AG08395 (cell line): ENCODE results near the gene DOCK9.
A peak's percentile ranks its signal among the peaks of the same experiment; 100 is the strongest.

Source experiments
- DNase-seq: peaks from one replicate; pipeline ENCODE4 v3.0.0; 2012; ENCODE audit warnings: mixed read lengths, low spot score

The DOCK9 gene

DNA sequence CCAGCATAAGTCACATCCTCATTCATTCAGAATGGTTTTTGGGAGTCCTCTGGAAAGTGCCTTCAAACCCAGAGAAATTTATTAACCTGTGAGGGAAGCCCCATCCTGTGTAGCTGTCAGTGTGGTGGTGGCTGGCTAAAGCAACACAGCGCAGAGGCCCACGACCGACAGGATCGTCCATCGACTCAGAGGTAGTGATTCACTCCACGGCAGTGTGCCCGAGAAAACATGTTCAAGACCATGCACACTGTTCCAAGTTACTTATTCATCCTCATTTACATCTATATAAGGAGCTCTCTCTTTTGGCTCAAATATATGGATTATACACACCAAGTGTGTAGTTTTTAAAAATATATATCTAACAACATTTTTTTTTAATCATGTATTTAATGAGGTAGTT, 129.1 kb downstream of the DOCK9 start:
- DNase-seq: no peak

DNA sequence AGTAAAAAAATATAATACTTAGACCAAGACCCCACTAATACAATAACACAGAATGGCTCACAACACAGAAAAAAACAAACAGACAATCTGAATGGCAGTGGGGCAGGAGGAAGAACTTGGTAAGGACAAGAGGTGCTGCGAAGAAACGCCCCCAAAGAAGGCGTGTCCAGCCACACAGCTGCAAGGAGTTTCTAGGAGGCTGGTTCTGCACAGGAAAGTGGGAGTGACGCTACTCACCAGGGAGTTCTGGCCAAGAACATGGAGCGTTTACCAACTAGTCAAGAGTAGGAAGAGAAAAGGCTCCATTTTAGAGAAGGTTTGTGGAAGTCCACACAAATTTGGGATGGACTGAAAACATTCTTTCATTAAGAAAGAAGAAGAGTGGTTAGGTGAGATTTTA, 130.1 kb downstream of the DOCK9 start:
- no peak for DNase-seq

DNA sequence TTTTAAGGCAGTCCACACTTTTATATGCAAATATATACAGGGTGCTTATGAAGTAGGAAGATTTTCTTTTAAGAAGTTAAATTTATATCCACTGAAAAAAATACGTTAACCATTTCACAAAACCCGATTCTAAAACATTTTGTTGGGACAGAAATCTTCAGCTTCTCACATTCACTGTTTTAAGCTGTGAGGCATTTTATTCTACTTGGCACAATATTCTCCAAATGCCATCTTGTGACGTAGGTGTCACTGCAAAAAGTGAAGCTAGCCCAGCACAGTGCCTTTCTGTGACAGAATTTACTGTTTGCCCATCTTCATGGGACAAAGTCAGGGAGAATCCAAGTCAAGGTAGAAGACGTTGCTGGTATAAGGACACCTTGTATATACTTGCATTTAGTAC, 130.9 kb downstream of the DOCK9 start:
- no peak for DNase-seq

DNA sequence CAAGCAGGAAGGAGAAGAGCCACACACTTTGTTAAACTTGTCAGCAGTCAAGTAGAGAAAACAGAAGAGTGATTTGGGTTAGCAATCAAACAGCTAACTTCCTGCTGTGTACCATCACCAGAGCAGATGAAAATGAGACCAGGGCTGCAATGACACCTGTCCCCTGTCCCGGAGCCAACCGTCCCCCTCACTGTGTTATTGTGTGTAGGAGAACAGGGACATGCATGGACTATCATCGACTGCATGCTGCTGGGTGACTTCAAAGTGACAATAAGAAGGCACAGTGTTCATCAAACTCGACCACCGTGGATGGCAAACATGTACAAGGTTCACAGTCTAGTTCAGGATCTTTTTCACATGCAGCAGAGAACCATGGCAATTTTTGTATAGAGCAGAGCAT, 131.3 kb downstream of the DOCK9 start:
- no peak for DNase-seq

DNA sequence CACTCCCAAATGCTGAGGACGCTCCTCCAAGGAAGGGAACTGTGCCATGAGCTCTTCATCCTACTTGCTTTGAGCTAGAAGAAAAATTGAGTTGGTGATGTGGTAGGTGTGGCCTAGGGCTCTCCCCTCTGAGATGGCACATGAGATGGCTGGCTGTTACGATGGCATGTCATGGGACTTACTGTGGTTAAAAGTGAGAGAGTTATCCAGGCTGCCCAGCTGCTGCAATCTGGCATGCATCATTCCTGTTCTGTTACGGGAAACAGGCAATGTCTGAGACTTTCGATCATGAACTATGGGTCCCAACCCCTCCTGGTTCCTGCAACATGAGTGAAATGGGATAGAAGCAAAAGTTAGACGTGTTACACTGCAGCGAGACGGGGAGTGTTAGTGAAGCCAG, 132.1 kb downstream of the DOCK9 start:
- DNase-seq: no peak

DNA sequence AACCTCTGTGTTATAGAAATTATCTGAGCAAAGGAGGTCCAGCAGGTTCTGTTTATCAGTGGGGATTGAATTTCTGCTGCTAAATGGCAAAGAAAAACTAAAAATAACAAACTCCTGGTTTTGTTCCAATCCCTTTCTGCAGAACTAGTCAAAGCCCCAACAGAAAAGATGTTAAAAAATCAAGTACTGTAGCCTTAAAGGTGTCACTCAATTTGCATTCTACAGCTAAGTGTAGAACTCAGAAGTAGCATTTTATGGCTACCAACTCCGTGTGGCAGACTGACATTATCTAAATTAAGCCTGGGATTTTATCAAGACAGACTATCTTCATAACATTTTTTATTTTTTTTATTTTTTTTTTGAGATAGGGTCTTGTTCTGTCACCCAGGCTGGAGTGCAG, 133.8 kb downstream of the DOCK9 start:
- DNase-seq: no peak

DNA sequence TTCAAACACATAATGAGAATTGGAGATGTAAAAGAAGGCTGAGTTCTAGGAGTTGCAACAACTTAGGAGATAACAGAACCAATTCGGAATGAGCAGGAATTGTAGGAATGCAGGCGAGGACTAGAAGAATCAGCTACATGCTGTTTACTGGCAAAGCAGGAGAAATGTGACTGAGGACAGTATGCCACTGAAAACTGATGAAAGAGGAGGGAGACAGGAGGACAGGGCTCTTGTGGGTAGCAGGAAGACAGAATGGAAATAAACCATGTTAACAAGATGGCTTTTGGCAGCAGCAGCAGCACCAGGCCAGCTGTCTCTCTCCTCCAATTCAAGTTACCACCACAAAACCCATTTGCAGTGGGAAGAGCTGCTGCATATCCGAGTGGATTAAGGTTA, 134.4 kb downstream of the DOCK9 start:
- no peak for DNase-seq

DNA sequence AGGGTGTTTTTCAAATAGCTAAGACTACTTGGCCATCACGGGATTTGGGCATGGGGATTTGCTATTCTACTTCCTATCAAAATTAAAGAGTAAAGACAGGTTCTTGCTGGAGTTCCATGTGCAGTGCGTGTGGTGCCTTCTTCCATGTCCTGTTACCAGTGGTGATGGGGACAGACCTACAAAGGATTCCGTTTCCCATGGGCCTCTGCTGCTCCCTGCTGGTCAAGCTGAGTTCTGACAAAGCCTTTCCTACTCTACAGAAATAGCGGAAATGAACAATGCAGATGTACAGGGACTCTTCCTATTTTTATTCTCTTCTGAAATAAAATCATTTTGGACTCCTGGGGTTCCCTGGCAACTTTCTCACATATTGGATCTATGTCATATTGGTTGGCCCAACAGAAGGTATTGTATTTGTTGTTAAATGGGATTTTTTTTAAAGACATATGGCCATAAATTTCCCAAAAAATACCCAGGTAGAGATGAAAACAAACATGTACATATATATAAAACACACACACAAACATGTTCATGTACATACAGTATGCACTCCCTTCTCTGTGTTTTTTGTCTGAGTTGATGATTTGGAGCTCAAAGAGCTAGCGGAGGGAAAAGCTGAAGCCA, 134.9 kb downstream of the DOCK9 start:
- peak; percentile 79 for DNase-seq

DNA sequence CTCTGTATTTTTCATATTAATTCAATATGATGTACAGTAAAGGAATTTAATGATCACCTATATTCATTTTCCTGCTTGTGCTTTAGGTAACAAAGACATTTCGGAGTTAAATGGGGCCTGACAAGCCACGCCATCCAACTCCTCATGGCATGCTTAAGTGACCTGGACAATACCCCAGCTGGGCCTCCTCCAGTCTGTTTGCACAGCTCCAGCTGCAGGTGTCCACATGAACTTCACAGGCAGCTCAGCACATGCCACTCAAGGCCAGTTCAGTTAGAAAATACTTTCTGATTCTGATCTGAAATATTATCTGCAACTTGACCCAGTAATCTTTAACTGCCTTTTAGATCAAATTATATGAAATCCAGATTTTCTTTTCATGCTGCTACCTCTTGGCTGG, 135.8 kb downstream of the DOCK9 start:
- DNase-seq: no peak

DNA sequence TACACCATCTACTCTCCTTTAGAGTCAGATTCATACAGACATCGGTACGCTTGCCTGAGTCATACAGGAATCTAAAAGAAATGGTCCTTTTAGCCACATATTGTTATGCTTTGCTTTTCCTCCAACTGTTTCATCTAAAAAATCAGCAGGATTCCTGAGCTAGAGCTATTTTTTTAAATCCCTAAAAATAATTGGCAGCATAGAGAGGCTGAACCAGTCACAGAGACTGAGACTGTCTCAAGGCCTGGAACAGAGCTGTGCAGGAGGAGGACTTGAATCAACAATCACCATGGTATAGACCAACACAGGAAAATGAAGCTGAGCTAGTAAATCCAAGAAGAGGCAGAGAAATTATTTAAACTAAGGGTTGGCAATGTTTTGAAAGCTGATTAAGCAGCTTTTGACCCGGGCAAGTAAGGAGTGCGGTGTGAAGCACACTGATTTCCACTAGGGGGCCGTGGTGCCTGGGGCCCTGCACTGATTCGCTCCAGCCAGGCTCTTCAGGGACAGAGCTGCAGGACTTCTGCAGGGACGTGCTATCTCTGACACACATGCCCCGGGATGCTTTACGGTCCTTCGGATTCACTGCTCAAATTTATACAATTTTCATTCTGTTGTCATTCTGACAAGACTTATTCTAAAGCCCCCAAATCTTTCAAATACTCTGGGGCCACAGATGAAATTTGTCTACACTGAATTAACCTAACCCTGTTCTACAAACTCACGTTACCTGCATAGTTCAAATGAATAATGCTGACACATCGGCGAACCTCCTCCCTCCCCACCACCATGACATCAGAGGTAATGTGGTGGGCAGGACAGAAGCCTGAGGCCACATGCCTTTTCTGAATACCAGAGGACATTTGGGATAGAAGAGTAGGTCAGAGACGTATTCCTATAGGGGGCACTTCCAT, 137.8 kb downstream of the DOCK9 start:
- DNase-seq: peak; percentile 87

DNA sequence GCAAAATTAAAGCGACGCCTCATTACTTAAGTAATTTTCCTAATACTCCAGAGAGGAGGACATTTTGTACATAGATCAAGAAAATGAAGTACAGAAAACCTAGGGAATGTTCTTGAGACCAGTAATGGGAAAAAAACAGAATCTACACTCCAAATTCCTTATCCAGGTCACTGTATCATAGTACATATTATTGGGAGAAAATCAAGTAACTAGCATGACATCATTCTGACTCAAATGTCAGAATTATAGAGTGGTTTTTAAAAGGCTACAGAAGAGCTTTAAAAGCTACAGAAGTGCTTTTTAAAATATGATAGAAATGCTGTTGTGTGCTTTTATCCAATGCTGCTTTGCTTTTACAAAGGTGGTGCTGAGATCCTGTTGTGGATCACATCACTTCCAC, 139.1 kb downstream of the DOCK9 start:
- DNase-seq: peak; percentile 17

DNA sequence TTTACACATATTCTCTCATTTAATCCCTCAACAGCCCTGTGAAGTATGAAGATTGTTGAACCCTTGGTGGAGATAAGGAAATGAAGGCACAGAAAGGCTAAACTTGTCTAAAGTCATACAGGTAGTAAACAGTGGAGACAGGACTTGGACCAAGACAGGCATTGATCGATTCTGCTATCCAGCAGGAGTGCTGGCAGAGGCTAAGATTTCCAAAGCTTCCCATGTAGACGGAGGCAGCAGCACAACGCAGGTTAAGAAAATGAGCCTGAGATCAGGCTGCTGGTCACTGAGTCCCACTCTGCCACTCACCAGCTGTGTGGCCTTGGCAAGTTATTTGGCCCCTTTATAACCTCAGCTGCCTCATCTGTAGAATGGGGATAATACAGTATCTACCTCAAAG, 140.0 kb downstream of the DOCK9 start:
- no peak for DNase-seq

DNA sequence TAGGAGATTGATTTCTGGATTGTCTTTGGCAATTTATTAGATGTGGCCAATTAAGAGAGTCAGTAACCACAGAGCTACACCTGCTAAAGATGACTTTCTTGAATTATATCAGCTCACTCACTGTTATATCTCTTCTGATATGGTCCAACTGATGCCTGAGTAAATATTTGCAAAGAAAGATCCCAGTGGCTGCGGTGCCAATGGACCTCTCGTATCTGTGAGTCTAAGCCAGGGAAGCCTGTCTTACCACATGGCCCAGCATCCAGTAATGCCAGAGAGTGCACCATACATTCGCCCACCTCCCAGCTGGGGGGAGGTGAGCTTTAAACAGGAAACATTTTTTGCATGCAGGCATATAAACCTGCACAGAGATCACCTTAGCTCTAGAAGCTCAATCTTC, 142.7 kb downstream of the DOCK9 start:
- DNase-seq: no peak

DNA sequence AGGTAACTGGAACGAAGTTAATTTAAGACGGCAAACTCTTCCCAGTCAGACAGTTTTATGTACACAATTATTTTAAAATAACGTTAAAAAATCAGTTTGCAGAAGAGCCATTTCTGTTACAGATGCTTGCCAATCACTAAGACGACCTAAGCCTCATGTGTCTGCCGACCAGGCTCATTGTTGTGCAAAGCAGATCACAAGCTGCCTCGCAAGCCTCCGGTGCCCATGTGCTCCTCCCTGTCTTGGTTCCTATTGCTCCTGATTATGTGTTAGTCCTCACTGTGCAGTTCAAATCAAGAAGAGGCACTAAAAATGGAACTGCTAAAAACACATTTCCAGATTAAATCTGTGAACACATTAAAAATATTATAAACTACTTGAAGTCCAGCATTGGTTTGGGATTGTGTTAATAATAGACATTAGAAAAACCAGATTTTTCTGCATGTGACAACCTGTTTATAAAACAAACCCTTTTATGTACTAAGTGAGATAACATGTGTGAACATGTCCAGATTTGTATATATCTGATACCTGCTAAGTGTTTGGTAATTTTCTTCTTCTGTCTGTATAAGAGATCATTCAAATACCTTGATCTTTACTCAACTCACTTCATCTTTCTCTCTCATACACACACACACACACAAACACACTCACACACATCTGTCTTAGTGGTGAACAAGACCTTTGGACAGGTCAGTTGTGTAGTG, 143.5 kb downstream of the DOCK9 start:
- no peak for DNase-seq

DNA sequence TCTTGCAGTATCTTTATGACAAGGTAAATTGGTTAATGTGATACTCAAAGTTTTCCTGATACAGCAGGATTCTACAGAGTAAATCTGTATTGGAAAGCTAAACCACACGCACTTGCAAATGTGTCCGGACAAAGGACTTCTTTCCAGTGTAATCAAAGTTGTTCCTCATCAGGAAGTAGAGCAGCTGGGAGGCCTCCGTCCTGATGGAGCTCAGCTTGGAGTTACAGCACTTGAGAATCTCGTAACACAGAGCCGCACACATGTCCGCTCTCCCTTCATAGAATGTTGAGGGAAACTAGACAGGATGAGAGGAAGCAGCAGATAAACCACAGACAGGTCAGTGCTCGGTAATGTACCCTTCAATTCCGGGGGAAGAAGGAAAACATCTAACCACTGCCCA, 146.6 kb downstream of the DOCK9 start:
- DNase-seq: no peak

DNA sequence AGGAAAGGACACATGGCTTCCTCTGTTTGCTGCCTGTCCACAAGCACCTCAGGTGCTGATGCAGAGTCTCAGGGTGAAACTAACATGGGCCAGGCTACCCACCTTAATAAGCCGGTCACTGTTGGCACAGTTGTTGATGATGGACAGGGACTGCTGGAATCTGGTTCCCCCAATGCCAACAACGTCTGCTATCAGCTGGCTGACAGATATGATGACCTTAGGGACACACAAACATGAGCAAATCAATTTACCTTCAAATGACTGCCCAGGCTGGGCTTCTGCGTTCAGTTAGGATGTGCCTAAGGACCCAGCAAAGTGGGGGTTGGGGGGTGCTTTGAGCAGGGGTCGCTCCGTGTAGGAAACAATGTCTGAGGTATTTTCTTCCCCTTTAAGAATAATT, 148.3 kb downstream of the DOCK9 start:
- DNase-seq: no peak

DNA sequence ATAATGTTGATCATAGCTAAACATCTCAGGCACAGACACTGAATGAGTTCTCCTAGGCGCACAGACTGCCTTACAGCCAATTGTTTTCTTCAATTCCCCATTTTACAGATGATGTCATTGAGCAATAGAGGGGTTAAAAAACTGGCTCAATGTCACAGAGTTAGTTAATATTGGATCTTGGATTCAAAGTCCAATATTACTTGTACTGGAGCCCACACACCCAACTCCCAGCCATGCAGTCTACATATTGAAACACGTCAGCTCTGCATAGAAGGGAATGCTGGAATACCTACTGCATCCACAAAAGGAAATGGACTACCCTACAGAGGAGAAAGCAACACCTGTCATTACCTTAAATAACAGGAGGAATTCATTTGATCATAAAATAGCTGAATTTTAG, 149.2 kb downstream of the DOCK9 start:
- DNase-seq: no peak

DNA sequence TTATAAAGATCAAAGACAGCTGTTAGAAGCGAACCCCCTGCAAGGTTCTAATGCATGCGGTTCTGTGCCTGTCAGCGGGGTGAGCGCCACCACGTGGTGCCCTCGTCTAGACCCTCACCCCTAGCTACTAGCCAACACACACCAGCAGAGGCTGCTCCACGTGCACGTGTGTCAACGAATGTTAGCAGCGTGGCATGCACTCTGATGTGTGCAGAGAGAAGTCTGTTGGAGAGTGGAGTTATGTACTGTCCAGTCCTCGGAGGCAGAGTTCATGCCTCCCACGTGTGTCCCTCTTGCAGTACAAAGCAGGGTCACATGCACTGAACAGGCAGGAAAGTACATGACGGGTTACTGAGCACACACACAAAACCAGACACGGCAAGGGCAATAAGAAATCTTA, 150.4 kb downstream of the DOCK9 start:
- no peak for DNase-seq

DNA sequence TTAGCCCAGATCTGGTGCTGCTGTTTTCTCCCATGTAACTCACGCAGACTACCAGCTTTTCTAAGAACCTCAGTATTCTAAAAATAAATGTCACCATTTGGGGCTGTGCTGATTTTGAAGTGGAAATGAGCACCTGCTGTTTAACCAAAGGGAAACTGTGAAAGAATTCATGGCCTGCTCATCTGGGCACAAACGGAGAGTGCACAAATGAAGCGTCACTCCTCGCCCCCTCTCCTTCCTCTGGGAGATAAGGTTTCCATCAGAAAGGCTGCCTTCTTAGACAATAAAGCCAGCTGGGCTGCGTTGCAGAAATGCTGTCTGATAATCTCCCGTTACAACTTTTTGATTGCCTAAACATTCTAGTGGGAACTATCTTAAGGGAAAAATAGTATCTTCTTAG, 151.7 kb downstream of the DOCK9 start:
- DNase-seq: no peak

DNA sequence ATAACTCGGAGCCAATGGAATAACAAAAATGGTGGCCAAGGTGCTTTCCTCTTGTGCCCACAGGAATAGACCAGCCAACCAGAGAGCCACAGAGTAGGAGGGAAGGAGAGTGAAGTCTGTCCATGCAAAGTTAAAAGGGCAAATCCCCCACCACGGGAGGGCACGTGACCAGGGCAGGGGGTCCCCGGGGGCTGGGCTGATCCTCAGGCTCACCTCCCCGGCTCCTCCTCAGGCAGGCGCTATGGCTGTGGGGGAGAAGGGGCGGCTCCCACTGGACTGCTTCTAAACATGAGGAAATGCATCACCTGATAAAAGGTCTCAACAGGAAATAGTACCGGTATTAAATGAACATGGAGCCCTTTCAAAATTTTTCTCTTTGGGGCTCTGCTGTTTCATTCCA, 152.2 kb downstream of the DOCK9 start:
- no peak for DNase-seq

DNA sequence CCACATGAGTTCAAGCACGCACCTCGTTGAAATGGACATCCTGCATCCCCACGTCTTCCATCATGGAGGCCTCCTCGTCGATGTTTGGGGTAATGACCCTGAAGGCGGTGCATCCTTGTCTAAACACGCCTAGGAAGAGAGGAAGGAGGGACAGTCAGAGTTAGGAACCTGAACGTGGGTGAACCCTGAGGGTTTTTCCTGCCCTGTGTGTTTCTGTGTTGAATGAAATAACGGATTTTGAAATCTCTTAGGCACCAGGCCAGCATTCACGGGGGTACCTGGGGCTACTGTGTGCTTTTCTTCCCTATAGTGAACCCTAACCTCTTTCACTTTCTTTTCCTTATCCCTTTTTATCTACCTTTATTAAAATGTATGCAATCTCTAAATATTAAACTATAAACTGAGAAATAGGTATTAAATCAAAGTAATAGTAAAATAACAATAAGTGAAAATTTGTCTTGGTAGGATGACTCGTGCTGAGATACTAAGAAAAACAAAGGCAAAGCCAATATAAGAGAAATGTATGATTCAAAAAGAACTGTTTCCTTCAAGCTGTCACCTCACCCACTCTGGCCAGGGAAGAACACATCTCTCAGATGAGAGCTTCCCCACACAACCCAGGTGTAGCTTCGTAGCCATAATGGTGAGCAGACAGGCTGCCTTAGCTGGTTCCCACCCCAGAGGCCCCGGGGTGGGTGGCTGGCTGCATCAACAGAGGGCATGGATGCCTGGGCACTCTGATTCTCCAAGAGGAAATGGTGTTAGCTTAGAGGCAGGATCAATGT, 153.3 kb downstream of the DOCK9 start:
- DNase-seq: no peak

DNA sequence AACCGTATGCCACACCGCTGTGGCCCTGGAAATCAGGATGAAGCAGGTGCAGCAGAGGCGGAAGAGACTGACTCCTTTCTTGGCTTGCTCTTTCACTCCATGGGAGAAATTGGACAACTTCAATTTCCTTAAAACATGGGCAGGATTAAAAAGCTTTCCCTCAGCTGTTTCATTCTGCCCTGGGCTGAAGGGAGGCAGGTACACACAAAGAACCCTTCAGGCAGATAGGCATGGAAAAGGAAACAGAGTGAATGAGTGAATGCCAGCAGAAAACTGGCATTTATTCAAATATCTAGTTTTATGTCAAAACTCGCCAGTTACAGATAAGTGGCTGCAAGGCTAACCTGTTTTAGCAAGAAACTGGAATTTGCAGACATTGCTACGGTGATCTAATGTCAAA, 154.4 kb downstream of the DOCK9 start:
- DNase-seq: no peak
